ENCODE results near the gene PRDM5.

PRDM5 gene

DNA sequence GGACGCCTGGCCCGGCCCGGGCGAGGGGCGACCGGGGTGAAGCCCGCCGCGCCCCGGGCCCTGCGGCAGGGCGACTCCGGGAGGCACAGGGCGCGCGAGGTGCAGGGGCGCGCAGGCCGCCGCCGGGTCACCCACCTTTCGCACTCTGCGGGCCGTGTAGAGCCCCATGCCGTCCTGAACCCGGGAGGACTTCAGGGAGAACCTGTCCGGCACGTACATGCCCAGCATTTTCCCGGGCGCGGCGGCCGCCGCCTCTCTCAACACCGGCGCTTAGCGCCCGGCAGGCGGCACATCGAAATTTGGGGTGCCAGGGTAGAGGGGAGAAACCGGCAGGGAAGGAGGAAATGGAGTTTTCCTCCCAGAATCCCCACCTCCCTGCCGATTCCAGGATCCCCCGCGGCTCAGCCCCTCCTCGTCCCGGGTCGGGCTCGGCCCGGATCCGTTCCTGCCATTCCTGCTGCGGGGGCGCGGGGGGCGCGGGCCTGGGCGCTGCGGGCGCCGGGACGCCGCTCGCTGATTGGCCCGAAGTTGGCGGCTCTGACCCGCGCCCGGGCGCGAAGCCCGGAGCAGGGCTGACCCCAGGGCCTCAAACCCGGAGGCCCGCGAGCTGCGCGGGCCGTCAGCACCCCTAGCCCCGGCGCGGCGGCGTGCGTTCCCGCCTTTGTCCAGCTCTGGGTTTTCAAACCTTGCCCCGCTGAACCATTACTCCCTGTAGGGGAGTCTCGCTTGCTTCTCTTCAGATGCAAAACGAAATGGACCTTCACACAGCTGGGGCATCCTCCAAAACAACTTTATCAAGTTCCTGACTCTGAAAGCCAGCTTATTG is at the start of gene PRDM5:
PRDM5 (minus strand) TSS at position 346 of the 826 bp plus-strand sequence; CDS start at position 228, 118 bp downstream.
- peak; percentile 11 to 14 for DNase-seq

DNA sequence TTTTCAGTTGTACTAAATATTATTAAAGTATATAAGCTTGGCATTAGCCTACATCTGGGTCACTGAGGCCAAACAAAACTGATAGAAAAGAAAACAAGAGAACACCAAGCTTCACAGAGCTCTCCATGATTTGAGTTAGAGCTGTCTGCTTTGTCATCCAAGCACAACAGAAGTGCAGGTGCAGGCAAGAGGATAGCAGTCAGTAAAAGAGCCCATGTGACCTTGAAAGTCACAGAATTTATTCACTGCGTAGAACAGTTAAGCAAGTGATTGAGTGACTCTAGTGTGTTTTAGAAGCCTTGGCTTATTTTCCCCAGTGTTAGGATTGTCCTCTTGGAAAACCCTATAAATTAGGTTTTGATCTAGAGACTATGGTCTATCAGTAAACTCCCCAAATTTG is 49.4 kb upstream of the PRDM5 start:
- no peak for DNase-seq

DNA sequence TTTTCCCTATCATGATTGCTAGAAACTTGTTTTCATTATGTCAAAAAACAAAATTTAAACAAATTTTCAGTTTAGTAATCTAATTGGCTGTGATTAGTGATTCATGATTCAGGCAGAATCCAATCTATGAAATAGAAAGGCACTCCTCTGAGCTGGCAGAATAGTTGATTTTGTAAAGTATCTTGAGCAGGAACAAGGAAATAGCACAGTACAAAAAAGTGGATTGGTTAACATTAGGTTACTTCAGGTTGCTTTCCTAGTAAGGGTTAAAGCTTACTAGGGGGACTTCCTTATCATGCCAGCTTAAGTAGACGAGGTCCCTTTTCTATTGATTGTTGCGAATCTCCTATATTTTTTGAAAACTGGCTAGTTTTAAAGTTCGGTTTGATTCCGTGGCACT is 43.4 kb upstream of the PRDM5 start:
- DNase-seq: no peak

DNA sequence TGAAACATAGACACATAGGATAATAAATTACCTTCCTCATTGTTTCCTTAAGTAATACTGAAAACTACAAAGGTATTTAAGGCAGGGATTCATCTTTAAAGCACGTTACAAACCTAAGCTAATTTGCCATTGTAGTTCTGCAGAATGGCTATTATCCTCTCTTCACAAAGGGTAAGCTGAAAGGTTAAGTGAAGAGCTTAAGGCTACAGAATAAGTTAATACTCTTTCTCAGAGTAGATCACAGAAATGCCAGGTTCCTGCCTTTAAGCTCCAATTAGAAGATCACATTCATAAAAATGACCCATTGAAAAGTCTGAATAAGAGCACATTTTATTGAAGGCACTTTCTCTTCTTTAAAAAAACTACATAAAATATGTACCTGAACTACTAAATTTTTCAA is 42.1 kb upstream of the PRDM5 start:
- no peak for DNase-seq

DNA sequence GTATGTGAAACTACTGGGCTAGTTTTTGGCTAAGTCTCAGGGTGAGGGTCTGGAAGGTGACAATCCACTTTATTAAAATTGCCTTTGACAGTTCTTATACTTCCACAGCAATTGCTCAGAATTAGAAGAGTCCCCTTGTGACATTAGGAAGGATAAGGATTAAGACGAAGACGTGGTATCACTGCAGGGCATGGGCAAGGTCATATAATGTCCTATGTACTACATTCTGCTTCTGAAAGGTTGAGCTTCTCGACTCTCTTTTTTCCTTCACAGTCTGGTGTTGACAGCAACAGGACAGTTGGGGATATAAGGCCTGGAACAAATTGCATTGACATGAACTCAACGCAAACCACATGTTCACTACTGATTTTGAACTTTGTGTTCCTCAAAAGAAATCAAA is 40.9 kb upstream of the PRDM5 start:
- no peak for DNase-seq

DNA sequence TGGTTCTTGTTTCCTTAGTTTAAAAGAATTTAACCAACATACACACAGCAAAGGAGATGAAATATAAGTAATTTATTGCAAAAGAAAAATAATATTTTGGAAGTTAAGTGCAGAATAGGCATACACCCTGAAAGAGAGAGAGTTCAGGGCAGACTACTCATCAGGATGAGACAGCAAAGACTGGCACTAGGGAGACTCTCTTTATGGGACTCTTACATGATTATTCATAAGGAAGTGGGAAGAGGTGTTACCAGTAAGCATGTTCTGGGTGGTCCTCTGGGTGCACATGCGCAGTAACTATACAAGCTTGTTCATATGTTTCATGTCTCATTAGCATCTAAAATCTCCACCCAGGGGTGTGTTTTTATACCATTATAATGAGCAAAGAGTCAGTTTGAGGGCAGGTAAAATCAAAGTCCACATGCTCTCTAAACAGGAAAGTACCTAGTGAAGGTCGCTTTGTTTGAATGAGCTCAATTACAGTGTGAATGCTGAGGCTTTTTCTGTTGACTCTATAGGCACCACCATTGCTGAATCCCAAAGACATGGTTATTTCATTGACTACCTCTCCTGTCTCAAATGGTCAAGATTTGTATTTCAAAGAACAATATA is 38.2 kb upstream of the PRDM5 start:
- DNase-seq: no peak

DNA sequence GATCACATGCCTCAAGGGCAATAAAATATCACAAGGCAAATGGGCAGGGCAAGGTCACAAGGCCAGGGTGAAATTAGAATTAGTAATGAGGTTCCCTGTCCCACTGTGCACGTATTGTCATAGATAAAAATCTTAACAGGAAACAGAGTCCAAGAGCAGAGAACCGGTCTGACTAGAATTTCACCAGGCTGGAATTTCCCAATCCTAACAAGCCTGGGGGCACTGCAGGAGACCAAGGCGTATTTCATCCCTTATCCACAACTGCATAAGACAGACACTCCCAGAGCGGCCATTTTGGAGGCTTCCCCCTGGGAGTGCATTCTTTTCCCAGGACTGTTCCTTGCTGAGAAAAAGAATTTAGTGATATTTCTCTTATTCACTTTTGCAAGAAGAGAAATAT is 25.9 kb upstream of the PRDM5 start:
- DNase-seq: no peak

DNA sequence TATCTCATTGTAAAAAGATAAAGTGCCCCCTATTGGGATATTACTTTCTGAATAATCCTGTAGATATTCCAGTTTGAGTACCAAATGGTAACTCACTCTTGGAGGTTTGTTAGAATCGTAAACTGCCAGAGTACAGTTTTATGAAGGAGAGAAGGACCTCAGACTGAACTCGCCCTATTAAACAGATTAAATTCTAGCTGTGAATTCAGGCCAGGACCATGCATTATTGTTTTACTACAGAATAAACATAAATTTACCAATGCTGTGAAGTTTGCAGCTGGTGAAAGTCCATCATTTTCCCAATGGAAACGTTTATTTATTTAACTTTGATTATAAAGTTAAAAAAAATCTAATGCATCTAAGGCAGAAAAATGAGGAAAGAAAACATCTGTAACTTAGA is 20.2 kb upstream of the PRDM5 start:
- DNase-seq: no peak

DNA sequence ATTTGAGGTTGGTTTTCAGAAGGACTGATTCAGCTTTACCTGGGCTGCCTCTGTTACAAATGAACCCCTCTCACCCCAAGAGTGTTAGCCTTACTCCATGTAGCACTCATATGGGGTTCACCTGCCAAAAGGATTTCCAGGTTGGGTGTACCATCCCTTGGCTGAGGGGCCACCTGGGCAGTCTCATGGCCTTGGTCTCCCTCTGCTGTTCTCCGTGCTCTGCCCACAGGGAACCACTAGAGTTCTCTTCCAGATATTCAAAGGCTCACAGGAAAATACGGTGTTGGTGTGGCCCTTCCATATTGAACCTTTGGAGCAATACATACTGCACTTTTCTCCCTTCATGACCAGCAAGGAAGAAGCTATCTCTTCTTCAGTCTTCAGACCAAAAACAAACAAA is 18.0 kb upstream of the PRDM5 start:
- no peak for DNase-seq

DNA sequence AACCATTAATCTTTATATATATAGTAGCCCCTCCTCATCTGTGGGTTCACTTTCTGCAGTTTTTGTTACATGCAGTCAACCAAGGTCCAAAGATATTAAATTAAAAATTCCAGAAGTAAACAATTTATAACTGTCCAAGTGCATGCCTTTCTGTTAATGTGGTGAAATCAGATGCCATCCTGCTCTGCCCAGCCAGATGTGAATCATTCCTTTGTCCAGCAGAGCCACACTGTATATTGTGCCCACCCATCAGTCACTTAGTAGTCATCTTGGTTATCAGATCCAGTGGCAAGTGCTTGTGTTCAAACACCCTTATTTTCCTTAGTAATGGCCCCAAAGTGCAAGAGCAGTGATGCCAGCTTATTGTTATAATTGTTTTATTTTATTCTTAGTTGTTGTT is 17.2 kb upstream of the PRDM5 start:
- DNase-seq: no peak

DNA sequence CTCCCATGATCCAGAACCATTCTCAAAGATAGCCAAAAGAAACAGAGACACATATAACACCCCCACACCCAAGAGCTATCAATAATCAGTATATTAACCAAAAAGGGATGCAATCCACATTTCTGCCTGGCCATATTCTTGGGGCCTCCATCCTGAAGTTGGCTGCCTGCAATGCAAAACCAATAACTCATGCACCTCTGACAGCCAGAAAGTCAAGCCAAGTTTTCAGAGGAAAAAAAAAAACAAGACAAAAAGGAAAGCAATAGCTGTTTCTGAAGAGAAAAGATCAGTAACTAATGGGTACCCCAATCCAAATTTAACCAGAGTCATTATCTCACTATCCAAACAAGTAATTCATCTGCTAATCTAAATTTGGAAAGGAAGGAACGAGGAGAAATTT is 7.3 kb upstream of the PRDM5 start:
- DNase-seq: no peak

DNA sequence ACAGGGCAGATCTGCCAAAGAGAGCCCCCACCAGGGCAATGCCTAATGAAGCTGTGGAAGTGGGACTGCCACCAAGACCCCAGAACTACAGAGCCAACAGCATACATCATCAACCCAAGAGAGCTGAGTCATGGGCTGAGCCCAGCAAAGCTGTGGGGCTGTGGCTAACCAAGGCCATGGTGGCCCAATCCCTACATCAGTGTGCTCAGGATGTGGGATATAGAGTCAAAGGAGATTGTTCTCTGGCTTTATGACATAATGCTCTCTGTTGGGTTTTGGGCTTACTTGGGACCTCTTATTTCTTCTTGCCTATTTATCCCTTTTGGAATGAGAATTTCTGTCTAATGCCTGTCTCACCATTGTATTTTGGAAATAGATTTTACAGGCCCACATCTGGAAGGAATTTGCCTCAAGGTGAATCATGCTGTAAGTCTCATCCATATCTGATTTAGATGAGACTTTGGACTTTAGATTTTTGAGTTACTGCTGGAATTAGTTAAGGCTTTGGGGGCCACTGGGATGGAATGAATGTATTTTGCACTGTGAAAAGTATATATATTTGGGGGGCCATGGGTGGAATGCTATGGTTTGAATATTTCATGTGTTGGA is 5.4 kb upstream of the PRDM5 start:
- no peak for DNase-seq

DNA sequence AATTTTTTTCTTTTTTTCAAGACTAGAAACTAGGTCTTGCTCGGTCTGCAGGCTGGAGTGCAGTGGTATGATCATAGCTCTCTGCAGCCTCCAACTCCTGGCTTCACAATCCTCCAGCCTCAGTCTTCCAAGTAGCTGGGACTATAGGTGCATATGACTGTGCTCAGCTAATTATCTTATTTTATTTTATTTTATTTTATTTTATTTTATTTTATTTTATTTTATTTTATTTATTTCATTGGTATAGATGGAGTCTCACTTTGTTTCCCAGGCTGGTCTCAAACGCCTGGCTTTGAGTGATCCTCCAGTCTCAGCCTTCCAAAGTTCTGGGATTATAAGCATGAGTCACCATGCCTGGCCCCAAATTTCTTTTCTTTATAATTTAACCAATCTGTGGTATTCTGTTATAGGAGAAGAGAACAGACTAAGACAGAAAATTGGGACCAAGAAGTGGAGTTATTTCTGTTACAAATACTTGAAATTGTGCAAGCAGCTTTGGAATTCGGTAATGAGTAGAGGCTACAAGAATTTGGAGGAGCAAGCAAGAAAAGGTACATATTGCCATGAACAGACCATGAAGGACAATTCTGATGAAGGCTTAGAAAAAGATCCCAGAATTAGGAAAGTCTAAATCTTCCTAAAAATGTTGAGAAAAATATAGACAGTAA is 4.0 kb upstream of the PRDM5 start:
- DNase-seq: no peak

DNA sequence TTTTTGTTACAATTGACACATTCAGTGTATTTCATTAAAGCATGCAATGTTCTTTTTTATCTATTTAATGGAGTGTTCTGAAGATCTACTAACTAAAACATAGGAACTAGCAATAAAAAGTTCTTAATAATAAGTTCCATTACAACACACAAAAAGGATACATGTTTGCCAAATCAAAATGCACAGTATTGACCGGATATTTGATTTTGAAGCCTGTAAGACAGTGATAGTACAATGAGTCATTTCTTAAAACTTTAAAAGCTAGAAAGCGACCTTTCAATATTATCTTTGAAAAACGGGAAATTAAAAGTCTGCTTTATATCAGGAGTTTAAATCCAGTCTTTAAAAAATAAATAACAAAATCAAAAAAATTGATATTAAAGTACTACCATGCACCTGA is 2.4 kb upstream of the PRDM5 start:
- DNase-seq: no peak

DNA sequence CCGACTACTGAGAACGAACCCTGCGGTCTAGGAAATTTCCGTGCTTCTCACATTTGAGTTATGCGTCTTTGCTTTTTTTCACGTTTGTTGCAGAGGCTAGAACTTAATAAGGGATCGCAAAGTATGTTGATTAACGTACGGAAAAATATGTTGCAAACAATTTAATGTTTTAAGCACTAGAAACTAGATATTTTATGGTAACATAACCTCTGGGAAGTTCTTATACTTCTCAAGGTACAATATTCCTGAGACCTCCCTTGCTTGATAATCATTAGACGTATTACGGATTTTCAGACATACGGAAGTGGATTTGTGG is 639 bp upstream of the PRDM5 start:
- no peak for DNase-seq

DNA sequence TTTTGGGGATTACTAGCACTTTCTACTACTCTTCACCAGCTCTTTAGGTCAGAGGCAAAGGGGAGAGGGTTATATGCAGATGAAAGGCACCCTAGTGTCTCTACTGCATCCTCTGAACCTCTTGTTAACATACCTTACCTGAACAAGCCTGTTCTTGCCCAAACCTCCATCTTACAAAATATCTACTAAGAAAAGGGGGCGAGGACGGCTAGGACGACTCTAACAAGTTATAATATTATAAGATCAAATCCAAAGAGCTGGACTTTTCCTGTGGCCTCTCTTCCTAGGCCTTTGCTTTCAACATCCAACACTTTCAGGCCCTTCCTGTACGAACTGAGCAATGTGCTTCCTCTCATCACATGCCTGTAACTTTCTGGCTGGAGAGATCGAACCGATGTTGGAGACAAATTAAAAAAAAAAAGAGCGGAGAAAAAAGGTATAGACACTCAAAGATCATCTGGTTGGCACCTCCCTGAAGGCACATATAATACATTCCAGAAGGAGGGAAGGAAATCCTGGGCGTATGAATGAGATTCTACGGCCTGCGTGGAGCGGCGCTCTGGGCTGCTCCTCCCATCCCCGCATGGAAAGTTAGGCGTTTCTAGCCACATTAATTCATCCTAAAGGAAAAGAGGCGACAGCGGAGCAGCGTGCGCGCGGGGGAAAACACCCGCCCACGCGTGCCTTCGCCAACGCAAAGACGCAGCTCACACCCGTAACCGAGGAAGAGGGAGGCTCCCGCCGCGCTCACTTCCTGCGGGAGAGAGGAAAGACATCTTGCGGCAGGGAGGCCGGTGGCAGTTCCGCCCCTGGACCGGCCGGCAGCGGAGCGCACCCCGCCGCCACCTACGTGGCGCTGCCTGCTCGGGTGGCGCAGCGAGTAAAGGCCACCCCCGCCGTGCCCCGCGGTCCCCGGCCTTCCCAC is 808 bp downstream of the PRDM5 start:
- peak; percentile 7 to 10 for DNase-seq

DNA sequence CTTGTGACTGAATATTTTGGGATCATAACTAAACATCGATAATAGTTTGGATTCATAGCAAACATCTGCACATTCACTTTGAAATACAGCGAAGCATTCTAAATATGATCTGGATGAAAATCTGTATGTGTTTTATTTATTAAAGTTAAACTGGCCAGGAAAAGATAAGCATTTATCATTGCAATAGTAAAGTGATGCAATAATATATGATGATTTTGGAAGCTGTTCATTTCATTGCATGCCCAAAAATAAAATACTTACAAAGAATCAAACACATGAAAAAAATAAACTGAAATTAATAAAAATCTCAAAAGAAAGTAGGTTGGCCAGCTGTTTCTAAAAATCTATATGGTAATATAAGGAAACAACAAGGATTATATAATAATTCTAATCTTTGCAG is 1.9 kb downstream of the PRDM5 start:
- DNase-seq: no peak

DNA sequence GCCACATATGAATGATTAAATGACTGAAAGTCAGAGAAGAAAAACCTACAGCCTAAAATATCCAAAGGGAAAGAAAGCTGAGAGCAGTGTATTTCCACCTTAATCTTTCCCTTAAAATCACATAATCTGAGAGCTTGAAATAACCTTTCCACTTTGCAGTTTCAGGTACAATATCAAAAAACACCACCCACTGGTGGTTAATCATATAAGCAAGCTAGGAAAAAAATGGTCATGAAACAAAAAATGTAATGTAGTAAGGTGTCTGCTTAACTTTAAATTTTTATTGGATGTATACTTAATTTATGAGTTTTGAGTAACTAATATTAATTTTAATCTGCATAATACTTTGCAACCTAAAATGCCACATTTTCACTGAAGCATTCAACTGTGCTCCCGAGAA is 3.2 kb downstream of the PRDM5 start:
- DNase-seq: no peak

DNA sequence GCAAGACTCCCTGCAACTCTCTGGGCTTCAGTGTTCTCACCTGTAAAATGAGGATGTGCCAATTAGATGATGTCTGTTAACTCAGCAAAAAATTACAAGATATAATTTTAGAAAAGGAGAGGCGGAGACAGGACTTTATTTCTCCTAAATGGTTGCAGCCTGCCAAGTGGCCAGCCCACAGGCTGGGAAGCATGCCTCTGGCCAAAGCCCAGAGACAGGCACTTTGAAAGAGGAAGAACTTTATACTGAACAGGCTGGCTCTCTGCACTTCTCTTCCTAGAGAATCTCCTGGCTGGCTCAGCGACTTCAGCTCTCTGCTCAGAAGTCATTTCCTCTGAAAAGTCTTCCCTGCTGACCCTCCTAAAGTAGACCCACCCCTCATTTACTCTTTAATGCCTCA is 3.7 kb downstream of the PRDM5 start:
- no peak for DNase-seq

DNA sequence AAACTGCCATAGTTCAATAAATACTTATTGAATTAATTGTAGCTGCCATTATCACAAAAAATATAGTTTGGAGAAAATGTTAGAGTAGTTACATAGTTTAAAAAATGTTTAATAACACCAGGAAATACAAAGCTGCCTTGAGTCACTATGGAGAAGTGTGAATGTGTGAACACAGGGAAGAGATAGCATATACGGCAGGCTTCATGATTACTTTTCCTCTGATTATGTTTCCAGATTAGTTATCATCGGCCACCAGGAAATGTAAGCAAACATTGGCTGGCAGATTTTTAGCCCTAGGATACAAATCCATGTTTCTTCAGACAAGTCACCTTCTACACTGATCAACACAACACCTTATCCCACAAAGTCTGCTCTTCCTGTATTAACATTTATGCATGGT is 4.4 kb downstream of the PRDM5 start:
- no peak for DNase-seq

DNA sequence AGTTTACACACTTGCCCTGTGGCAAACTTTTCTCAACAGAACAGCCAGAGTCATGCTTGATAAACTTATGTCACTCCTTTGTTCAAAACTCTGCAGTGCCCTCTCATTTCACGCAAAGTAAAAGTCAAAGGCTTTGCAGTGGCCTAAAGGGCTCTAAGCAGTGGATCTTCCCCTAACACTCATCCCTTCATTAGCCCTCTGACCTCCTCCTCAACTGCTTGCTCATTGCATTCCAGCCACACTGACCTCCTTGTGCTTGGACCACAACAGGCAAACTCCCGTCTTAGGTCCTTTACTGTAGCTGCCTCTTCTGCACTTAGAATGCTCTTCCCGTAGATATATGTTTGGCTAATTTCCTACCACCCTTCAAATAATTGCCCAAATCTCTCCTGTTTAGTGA is 5.6 kb downstream of the PRDM5 start:
- no peak for DNase-seq

DNA sequence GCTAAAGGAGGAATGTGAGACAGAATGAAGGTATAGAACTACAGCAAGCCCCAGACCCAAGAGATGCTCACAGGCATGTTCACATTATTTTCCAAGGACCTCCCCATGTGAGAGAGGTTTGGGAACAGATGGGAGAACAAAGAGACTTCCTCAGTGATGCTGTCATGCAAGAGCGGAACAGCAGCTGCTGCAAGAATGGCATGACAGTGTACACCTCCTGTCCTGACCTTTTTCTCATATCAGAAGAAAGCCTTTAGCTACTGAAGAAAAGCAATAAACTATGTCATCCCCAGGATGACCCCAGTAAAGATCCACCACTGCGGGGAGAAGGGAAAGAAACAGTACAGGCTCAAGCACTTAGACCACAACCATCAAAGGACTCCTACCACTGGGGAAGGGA is 7.2 kb downstream of the PRDM5 start:
- no peak for DNase-seq

DNA sequence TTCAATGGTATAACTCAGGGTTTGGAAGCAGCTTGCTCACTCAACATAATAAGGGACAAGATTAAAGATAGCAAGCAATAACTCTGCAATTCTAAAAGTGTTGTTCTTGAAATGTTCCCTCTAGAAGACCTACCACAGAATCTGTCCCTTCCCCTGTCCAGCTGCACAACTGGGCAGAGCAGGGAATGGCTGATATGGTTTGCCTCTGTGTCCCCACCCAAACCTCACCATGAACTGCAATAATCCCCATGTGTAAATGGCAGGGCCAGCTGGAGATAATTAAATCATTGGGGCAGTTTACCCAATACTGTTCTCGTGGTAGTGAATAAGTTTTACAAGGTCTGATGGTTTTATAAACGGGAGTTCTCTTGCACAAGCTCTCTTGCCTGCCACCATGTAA is 19.1 kb downstream of the PRDM5 start:
- DNase-seq: no peak
